ENCODE measurements around the gene STRIP1. TPM values are rescaled to one million over a fixed set of nuclear protein-coding genes. Genes with fewer than 3 reads are reported as not detected.

The STRIP1 gene
- total RNA-seq, 1 donor from 2014 or later, result 69.1 TPM

Other genes with a start within 250 kb of the STRIP1 start
- gene CSF1, start 123.8 kb upstream of the STRIP1 start, total RNA-seq, result 16.0 and 17.9 TPM in 2 replicates
- gene AHCYL1, start 49.9 kb upstream of the STRIP1 start, total RNA-seq, result 90.1 and 94.0 TPM in 2 replicates
- 0.21 TPM in 1 of 2 replicates, not detected in the other for gene ALX3, start 36.0 kb downstream of the STRIP1 start, total RNA-seq
- not detected in 2 replicates for gene UBL4B, start 77.8 kb downstream of the STRIP1 start, total RNA-seq
- gene SLC6A17, start 115.9 kb downstream of the STRIP1 start, total RNA-seq, result 0.14 TPM in 1 of 2 replicates, not detected in the other
- 4.5 and 5.9 TPM in 2 replicates for gene KCNC4, start 175.7 kb downstream of the STRIP1 start, total RNA-seq